H1 (cell line): Measurements from ENCODE around the gene DKC1. TPM values are rescaled to one million over a fixed set of nuclear protein-coding genes. Genes with fewer than 3 reads are reported as not detected.

Experiments
- CTCF ChIA-PET: fragments of 300-600 bp; sonication (Branson Sonifier 250); formaldehyde crosslinking; loops from one replicate; lab custom pipeline; 2021; ENCODE audit not compliant: partially characterized antibody; lab: Charles Lee
- POLR2A ChIA-PET: fragments of 300-600 bp; sonication (Branson Sonifier 250); formaldehyde crosslinking; loops from one replicate; lab custom pipeline; 2021; ENCODE audit warnings: inconsistent platforms; ENCODE audit not compliant: partially characterized antibody; lab: Charles Lee
- DNase-seq, 2 experiments: peaks; one replicate each; pipeline versions ENCODE4 v3.0.0 to v3.0.0-alpha.2; 2010 to 2022; ENCODE audit warnings: low spot score in 2 of 2, low read depth in 1 of 2, mixed read lengths in 1 of 2
- FAIRE-seq: peaks from 2 replicates; lab custom pipeline; 2011; peaks lifted over from hg19 to GRCh38; lab: Jason Lieb, UNC
- H2AFZ ChIP-seq: 2 replicates; pipeline ENCODE4 v1.8.1; 2012; ENCODE audit warnings: low read length, inconsistent platforms
- H2AK5ac ChIP-seq: 2 replicates; pipeline ENCODE4 v1.6.1; 2013; ENCODE audit warnings: low read depth, low read length
- H2BK120ac ChIP-seq: replicated peaks from 2 replicates; pipeline ENCODE3; 2013; ENCODE audit warnings: low read depth, low read length, inconsistent platforms
- H2BK12ac ChIP-seq: 2 replicates; pipeline ENCODE4 v1.6.1; 2013; ENCODE audit warnings: low read depth, low read length
- H2BK15ac ChIP-seq: 2 replicates; pipeline ENCODE4 v1.6.1; 2013; ENCODE audit warnings: low read length
- H2BK20ac ChIP-seq: 2 replicates; pipeline ENCODE4 v1.6.1; 2013; ENCODE audit warnings: low read length
- H2BK5ac ChIP-seq: 2 replicates; pipeline ENCODE4 v1.6.1; 2013; ENCODE audit warnings: low read depth, low read length
- H3K14ac ChIP-seq: 2 replicates; pipeline ENCODE4 v1.6.1; 2013; ENCODE audit warnings: inconsistent platforms; ENCODE audit not compliant: insufficient read length
- H3K18ac ChIP-seq: 2 replicates; pipeline ENCODE4 v1.6.1; 2013; ENCODE audit warnings: low read length; ENCODE audit errors: extremely low read depth
- H3K23ac ChIP-seq: 2 replicates; pipeline ENCODE4 v1.6.1; 2013; ENCODE audit warnings: inconsistent platforms; ENCODE audit not compliant: insufficient read length
- H3K23me2 ChIP-seq: 2 replicates; pipeline ENCODE4 v1.6.1; 2013; ENCODE audit warnings: low read depth, low read length
- H3K27ac ChIP-seq: 2 replicates; pipeline ENCODE4 v1.6.1; 2011; ENCODE audit warnings: low read depth, low read length, inconsistent platforms
- H3K27me3 ChIP-seq, 4 experiments: replicated peaks in 1 of 4; 1 replicate in 1 of 4; 2 replicates in 3 of 4; pipeline versions ENCODE4 v1.6.1 to v1.8.1; 2011 to 2013; ENCODE audit warnings: low read length in 3 of 4, mild to moderate bottlenecking in 3 of 4, inconsistent platforms in 2 of 4, mixed read lengths in 2 of 4, moderate library complexity in 1 of 4; ENCODE audit not compliant: control insufficient read depth in 3 of 4, insufficient read depth in 3 of 4; ENCODE audit errors: extremely low read depth in 1 of 4
- H3K36me3 ChIP-seq, 4 experiments: 2 replicates each; pipeline versions ENCODE4 v1.6.1 to v1.8.1; 2011 to 2013; ENCODE audit warnings: mild to moderate bottlenecking in 4 of 4, low read length in 3 of 4, moderate library complexity in 2 of 4, control low read depth in 1 of 4, inconsistent platforms in 1 of 4; ENCODE audit not compliant: insufficient read depth in 4 of 4, control insufficient read depth in 2 of 4
- H3K4ac ChIP-seq: replicated peaks from 2 replicates; pipeline ENCODE3; 2013; ENCODE audit warnings: low read length, low read depth, mixed read lengths, inconsistent platforms; ENCODE audit not compliant: insufficient read length
- H3K4me1 ChIP-seq, 4 experiments: replicated peaks in 1 of 4; 1 replicate in 1 of 4; 2 replicates in 3 of 4; pipeline versions ENCODE4 v1.6.1 to v1.8.1; 2011 to 2013; ENCODE audit warnings: low read length in 3 of 4, inconsistent platforms in 2 of 4, mixed read lengths in 1 of 4; ENCODE audit not compliant: insufficient read depth in 4 of 4, control insufficient read depth in 3 of 4
- H3K4me2 ChIP-seq, 2 experiments: 2 replicates each; pipeline versions ENCODE4 v1.6.1 to v1.8.1; 2011 to 2013; ENCODE audit warnings: low read depth in 2 of 2, low read length in 2 of 2, control low read depth in 1 of 2, inconsistent platforms in 1 of 2, mild to moderate bottlenecking in 1 of 2; ENCODE audit not compliant: insufficient read depth in 1 of 2
- H3K4me3 ChIP-seq, 4 experiments: fragments of 200-600, 300-600 bp in 1 of 4; sonication (generic), shearing (Covaris generic), sonication (Bioruptor Twin) in 1 of 4; 2 replicates each; pipeline versions ENCODE4 v1.5.1 to v1.8.1; 2011 to 2016; ENCODE audit warnings: low read length in 4 of 4, low read depth in 3 of 4, control low read depth in 2 of 4, inconsistent platforms in 2 of 4, mild to moderate bottlenecking in 2 of 4, mixed read lengths in 1 of 4, moderate library complexity in 1 of 4; ENCODE audit not compliant: insufficient read depth in 2 of 4; ENCODE audit errors: extremely low read depth in 1 of 4
- H3K56ac ChIP-seq: replicated peaks from 2 replicates; pipeline ENCODE3; 2013; ENCODE audit warnings: low read depth, mild to moderate bottlenecking, mixed read lengths, low read length, inconsistent platforms; ENCODE audit not compliant: insufficient read length
- H3K79me1 ChIP-seq: 2 replicates; pipeline ENCODE4 v1.6.1; 2013; ENCODE audit warnings: low read depth, low read length, control low read depth
- H3K79me2 ChIP-seq, 2 experiments: 2 replicates each; pipeline versions ENCODE4 v1.6.1 to v1.8.1; 2012 to 2013; ENCODE audit warnings: low read length in 2 of 2, mild to moderate bottlenecking in 2 of 2, inconsistent platforms in 1 of 2; ENCODE audit not compliant: insufficient read depth in 2 of 2, control insufficient read depth in 1 of 2
- H3K9ac ChIP-seq, 4 experiments: replicated peaks in 1 of 4; 1 replicate in 1 of 4; 2 replicates in 3 of 4; pipeline versions ENCODE4 v1.6.1 to v1.8.1; 2011 to 2013; ENCODE audit warnings: low read depth in 3 of 4, low read length in 3 of 4, control low read depth in 2 of 4, mild to moderate bottlenecking in 2 of 4, moderate library complexity in 2 of 4, inconsistent platforms in 1 of 4; ENCODE audit errors: extremely low read depth in 1 of 4
- H3K9me3 ChIP-seq, 2 experiments: 2 replicates each; pipeline versions ENCODE4 v1.6.1 to v1.8.1; 2012 to 2013; ENCODE audit warnings: mild to moderate bottlenecking in 2 of 2, moderate library complexity in 2 of 2, control low read depth in 1 of 2, inconsistent platforms in 1 of 2, low read depth in 1 of 2, low read length in 1 of 2, mixed read lengths in 1 of 2; ENCODE audit not compliant: insufficient read depth in 2 of 2
- H4K20me1 ChIP-seq, 2 experiments: replicated peaks in 1 of 2; 2 replicates each; pipeline versions ENCODE3 to v1.8.1; 2011 to 2013; ENCODE audit warnings: inconsistent platforms in 2 of 2, low read length in 2 of 2, mild to moderate bottlenecking in 1 of 2; ENCODE audit not compliant: insufficient read depth in 2 of 2, control insufficient read depth in 1 of 2
- H4K5ac ChIP-seq: 2 replicates; pipeline ENCODE4 v1.6.1; 2013; ENCODE audit warnings: low read length, low read depth, mixed read lengths, inconsistent platforms; ENCODE audit not compliant: insufficient read length
- H4K8ac ChIP-seq: 2 replicates; pipeline ENCODE4 v1.8.0; 2013; ENCODE audit warnings: mild to moderate bottlenecking, moderate library complexity, low read length, inconsistent platforms; ENCODE audit not compliant: insufficient read depth; ENCODE audit errors: extremely low read depth
- H4K91ac ChIP-seq: replicated peaks from 2 replicates; pipeline ENCODE3; 2013; ENCODE audit warnings: low read length, mixed read lengths, inconsistent platforms; ENCODE audit not compliant: insufficient read length
- ASH2L ChIP-seq: fragments of 200-600, 300-600 bp; sonication (generic); IDR thresholded peaks from one replicate; pipeline ENCODE4 v1.7.1; 2017; ENCODE audit warnings: low read length
- E2F6 ChIP-seq: IDR thresholded peaks from 2 replicates; pipeline ENCODE4 v1.6.1; 2012; ENCODE audit warnings: inconsistent platforms
- EP300 ChIP-seq, 2 experiments: IDR thresholded peaks; 1 replicate in 1 of 2; 2 replicates in 1 of 2; pipeline ENCODE4 v1.6.1; 2011 to 2012; ENCODE audit warnings: low read depth in 2 of 2, low read length in 2 of 2, mild to moderate bottlenecking in 2 of 2, borderline replicate concordance in 1 of 2, inconsistent platforms in 1 of 2, moderate library complexity in 1 of 2
- HDAC6 ChIP-seq: IDR thresholded peaks from one replicate; pipeline ENCODE4 v1.7.1; 2012; ENCODE audit warnings: low read depth, mild to moderate bottlenecking, inconsistent platforms, low read length, moderate library complexity
- NANOG ChIP-seq: IDR thresholded peaks from 2 replicates; pipeline ENCODE4 v1.6.1; 2011; ENCODE audit warnings: low read length, low read depth, mild to moderate bottlenecking, inconsistent platforms; ENCODE audit not compliant: insufficient read depth, poor library complexity, severe bottlenecking
- PHF8 ChIP-seq: fragments of 200-600 bp; sonication (generic); conservative IDR thresholded peaks from 2 replicates; pipeline ENCODE4 v1.7.1; 2012; ENCODE audit warnings: low read depth, mild to moderate bottlenecking, inconsistent platforms, low read length, moderate library complexity
- RNF2 ChIP-seq: fragments of 200-900, 300-1000 bp; sonication (generic); IDR thresholded peaks from 2 replicates; pipeline ENCODE4 v1.7.1; 2016; ENCODE audit warnings: borderline replicate concordance, low read depth, mild to moderate bottlenecking, antibody characterized with exemption, low read length; ENCODE audit not compliant: poor library complexity, severe bottlenecking; ENCODE audit errors: missing control alignments
- SUZ12 ChIP-seq: fragments of 200-600 bp; sonication (generic); IDR thresholded peaks from 2 replicates; pipeline ENCODE4 v1.6.1; 2012; ENCODE audit warnings: mild to moderate bottlenecking, inconsistent platforms, low read length, moderate library complexity, mixed read lengths
- USF2 ChIP-seq: IDR thresholded peaks from 2 replicates; pipeline ENCODE4 v1.6.1; 2011; ENCODE audit warnings: low read length, improper control_type of control experiment
- WGBS, 2 experiments: shearing (Covaris generic) in 1 of 2; methylation state at CpG; one replicate each; pipeline versions ENCODE4 v1.1.6 to v1.1.7; 2013 to 2015; ENCODE audit warnings: low lambda C conversion rate in 2 of 2, mixed read lengths in 2 of 2, inconsistent platforms in 1 of 2, low coverage in 1 of 2, missing lambda C conversion rate in 1 of 2; ENCODE audit not compliant: insufficient replicate concordance in 2 of 2, insufficient coverage in 1 of 2, insufficient read length in 1 of 2; ENCODE audit errors: extremely low coverage in 1 of 2, missing lambda C conversion rate in 1 of 2; 5-methylcytosine and 5-hydroxymethylcytosine counted together
- polyA plus RNA-seq, 7 experiments: library from polyadenylated mRNA; depleted of rRNA in 3 of 7; stranded (reverse) in 5 of 7; unstranded in 2 of 7; fragments of >200 nt in 5 of 7; fragments of 200-250 nt in 2 of 7; gene quantifications; 1 replicate in 5 of 7; 2 replicates in 1 of 7; 4 replicates in 1 of 7; pipeline versions ENCODE4 v1.2.1 to v1.2.3, GENCODE V29; 2011 to 2013; ENCODE audit warnings: missing spikeins in 2 of 7, mixed read lengths in 2 of 7
- total RNA-seq: library from RNA; stranded (reverse); fragmentation: NEBNext Ultra II Directional; extraction: Animal tissue kit (Norgen Biotek cat#: 25700); gene quantifications from 2 replicates; pipeline ENCODE4 v1.2.1, GENCODE V29; 2021

DKC1 gene
- total and polyA plus RNA-seq, 2 of the 8 experiments (the other 6 are each of a cell fraction or from before 2014, with no cell fraction given): 65.6 to 143 TPM

- no peaks in the 10 kb centered on the region; a peak in 1 of 4 replicates for H3K9me3 ChIP-seq
- H3K23ac ChIP-seq: no peak overlapping the region
- peaks cover 0 to 2% (median 0%) of the 10 kb centered on the region in 4 experiments; a peak in 1 of 7 replicates for H3K27me3 ChIP-seq
- no peak overlapping the region for H2BK20ac ChIP-seq
- H4K5ac ChIP-seq: no peak overlapping the region
- H3K18ac ChIP-seq: no peak overlapping the region
- no peak overlapping the region for H4K91ac ChIP-seq
- H3K79me2 ChIP-seq: no peaks in the 10 kb centered on the region
- H2BK120ac ChIP-seq: no peak overlapping the region
- no peak overlapping the region for H3K14ac ChIP-seq
- H3K4me3 ChIP-seq: no peak overlapping the region
- H3K79me1 ChIP-seq: no peaks in the 10 kb centered on the region
- no peak overlapping the region for H2BK5ac ChIP-seq
- H3K27ac ChIP-seq: no peak overlapping the region
- no peak for FAIRE-seq
- H2BK12ac ChIP-seq: no peak overlapping the region
- DNase-seq: no peak
- no peaks in the 10 kb centered on the region for H3K36me3 ChIP-seq
- no peak overlapping the region for H2BK15ac ChIP-seq
- CTCF ChIA-PET: no interaction called here
- WGBS, 2 experiments: 92% methylated on average over 1 of the region's 1 CpG; no CpG with 5 or more reads in 1 of the 2 experiments
- H4K8ac ChIP-seq: no peak overlapping the region
- no peak overlapping the region for H3K56ac ChIP-seq
- H3K4ac ChIP-seq: no peak overlapping the region
- no peak overlapping the region for H3K9ac ChIP-seq
- no peaks in the 10 kb centered on the region for H4K20me1 ChIP-seq
- no peak overlapping the region for H2AFZ ChIP-seq
- no peak overlapping the region for H2AK5ac ChIP-seq
- peaks cover 1% of the 10 kb centered on the region; the same call in 1 of the 2 replicates for H3K23me2 ChIP-seq
- H3K4me2 ChIP-seq: no peak overlapping the region
- POLR2A ChIA-PET: no interaction called here
- no peaks in the 10 kb centered on the region; a peak in 1 of 7 replicates for H3K4me1 ChIP-seq
- TF ChIP-seq RNF2: no peak
- no peak for TF ChIP-seq E2F6
- TF ChIP-seq EP300 (IDR thresholded peaks at IDR 0.05; ENCODE audit: borderline replicate concordance in 1 of 2, low read depth in 2 of 2, low read length in 2 of 2): no peak
- TF ChIP-seq ASH2L: no peak
- no peak for TF ChIP-seq HDAC6
- no peak for TF ChIP-seq SUZ12
- no peak for TF ChIP-seq NANOG
- TF ChIP-seq PHF8: no peak
- no peak for TF ChIP-seq USF2
Observed at GRCh38 chrX:154809939-154810665, 47.4 kb downstream of the DKC1 start.
